ENCODE measurements around the gene PCDH8. TPM values are rescaled to one million over a fixed set of nuclear protein-coding genes. Genes with fewer than 3 reads are reported as not detected.
A peak's percentile ranks its signal among the peaks of the same experiment; 100 is the strongest.

Gene PCDH8, protein sequence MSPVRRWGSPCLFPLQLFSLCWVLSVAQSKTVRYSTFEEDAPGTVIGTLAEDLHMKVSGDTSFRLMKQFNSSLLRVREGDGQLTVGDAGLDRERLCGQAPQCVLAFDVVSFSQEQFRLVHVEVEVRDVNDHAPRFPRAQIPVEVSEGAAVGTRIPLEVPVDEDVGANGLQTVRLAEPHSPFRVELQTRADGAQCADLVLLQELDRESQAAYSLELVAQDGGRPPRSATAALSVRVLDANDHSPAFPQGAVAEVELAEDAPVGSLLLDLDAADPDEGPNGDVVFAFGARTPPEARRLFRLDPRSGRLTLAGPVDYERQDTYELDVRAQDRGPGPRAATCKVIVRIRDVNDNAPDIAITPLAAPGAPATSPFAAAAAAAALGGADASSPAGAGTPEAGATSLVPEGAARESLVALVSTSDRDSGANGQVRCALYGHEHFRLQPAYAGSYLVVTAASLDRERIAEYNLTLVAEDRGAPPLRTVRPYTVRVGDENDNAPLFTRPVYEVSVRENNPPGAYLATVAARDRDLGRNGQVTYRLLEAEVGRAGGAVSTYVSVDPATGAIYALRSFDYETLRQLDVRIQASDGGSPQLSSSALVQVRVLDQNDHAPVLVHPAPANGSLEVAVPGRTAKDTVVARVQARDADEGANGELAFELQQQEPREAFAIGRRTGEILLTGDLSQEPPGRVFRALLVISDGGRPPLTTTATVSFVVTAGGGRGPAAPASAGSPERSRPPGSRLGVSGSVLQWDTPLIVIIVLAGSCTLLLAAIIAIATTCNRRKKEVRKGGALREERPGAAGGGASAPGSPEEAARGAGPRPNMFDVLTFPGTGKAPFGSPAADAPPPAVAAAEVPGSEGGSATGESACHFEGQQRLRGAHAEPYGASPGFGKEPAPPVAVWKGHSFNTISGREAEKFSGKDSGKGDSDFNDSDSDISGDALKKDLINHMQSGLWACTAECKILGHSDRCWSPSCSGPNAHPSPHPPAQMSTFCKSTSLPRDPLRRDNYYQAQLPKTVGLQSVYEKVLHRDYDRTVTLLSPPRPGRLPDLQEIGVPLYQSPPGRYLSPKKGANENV
- polyA plus RNA-seq (2013, experiment 1 of 2), result not detected
- not detected for polyA plus RNA-seq (2013, experiment 2 of 2)

GRCh38 chr13:52848455-52849195 is at the start of gene PCDH8:
Gene PCDH8 (minus strand): TSS chr13:52848640. CDS start chr13:52848436, 204 bp downstream.
- Histone ChIP-seq H3K27ac (ENCODE audit: low read length, poor library complexity, severe bottlenecking) (no peak within 1 kb of the TSS), H3K9me3 (ENCODE audit: control insufficient read depth, low read length) (no peaks in the 10 kb centered on the region), H2AFZ (ENCODE audit: low read depth, low read length) (no peak within 1 kb of the TSS), H2BK5ac (ENCODE audit: low read depth, low read length, poor library complexity, severe bottlenecking) (no peak within 1 kb of the TSS), H3K4ac (ENCODE audit: low read depth in 1 of 2, low read length in 2 of 2) (no peak within 1 kb of the TSS), H2BK15ac (ENCODE audit: low read depth, poor library complexity, severe bottlenecking) (no peak within 1 kb of the TSS), H4K8ac (ENCODE audit: low read length) (no peak within 1 kb of the TSS), H3K36me3 (ENCODE audit: control insufficient read depth in 1 of 2, insufficient read depth in 2 of 2, low read depth in 1 of 2, low read length in 2 of 2) (peaks cover 0 to 15% of the 10 kb centered on the region in 2 experiments), H2BK120ac (ENCODE audit: low read depth, low read length) (no peak within 1 kb of the TSS), H3K79me1 (replicated peaks; ENCODE audit: low read length, poor library complexity, severe bottlenecking) (no peaks in the 10 kb centered on the region), H3K4me1 (ENCODE audit: control insufficient read depth, insufficient read depth, low read depth, low read length) (peaks cover 19% of the 10 kb centered on the region), H3K18ac (ENCODE audit: low read depth in 1 of 2, low read length in 2 of 2) (no peak within 1 kb of the TSS), H3K9ac (ENCODE audit: low read length) (no peak within 1 kb of the TSS), H2BK12ac (ENCODE audit: low read length in 2 of 2) (no peak within 1 kb of the TSS), H3K23ac (ENCODE audit: low read length in 2 of 2) (no peak within 1 kb of the TSS), H2AK5ac (ENCODE audit: low read length, severe bottlenecking) (no peak within 1 kb of the TSS), H4K91ac (ENCODE audit: low read length) (no peak within 1 kb of the TSS), H3K4me3 (ENCODE audit: insufficient read depth in 1 of 2, low read depth in 1 of 2, low read length in 2 of 2) (peak within 1 kb of the TSS in 1 of 2 experiments; percentile 21), H3K4me2 (ENCODE audit: low read length, poor library complexity, severe bottlenecking) (no peak within 1 kb of the TSS), H3K14ac (ENCODE audit: low read length in 2 of 2) (no peak within 1 kb of the TSS), H3K27me3 (ENCODE audit: control insufficient read depth in 1 of 2, insufficient read depth in 1 of 2, low read length in 2 of 2) (peaks cover 67 to 68% of the 10 kb centered on the region in 2 experiments)
- 4% methylated on average over 37 of the region's 41 CpGs for WGBS
- DNase-seq, result no peak

DNA sequence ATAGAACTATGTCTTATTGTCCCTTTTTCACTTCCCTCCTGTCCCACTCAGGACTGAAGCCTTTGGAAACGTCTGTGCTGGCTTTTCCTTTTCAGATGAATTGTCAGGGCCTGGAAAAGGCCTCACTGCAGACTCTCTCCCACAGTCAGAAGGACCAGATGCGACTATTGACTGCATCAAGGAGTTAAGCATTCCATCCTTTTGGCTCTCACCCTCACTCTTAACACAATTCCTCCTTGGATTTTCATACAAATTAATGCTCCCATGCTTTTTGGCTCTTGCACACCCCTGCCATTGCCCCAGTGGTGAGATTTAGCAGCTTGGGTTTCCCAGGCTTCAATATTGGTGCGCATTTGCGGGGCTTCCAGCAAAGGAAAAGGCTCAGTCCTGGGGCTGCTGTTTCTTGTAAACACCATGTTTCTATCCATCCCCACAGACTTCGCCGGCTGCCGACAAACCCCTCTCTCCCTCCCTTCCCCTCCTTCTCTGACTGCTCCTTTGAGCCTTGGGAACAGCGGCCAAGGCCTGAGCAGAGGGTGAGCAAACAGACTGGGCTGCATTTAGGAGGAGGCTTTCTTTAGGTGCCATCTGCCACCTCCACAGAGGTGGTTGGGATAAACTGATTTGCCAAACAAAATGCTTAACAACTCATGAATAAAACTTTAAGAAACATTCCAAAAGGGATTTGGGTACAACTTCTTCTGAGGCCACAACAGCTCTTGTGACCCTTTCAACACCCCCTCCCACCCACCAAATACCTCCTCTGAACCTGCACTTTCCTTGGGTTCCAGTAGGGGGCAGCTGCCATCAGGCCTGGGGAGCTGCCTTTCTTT is 48.6 kb upstream of the PCDH8 start:
- Histone ChIP-seq H2BK12ac (ENCODE audit: low read length in 2 of 2) (no peak overlapping the region), H2BK5ac (ENCODE audit: low read depth, low read length, poor library complexity, severe bottlenecking) (no peak overlapping the region), H3K27ac (ENCODE audit: low read length, poor library complexity, severe bottlenecking) (no peak overlapping the region), H3K4me2 (ENCODE audit: low read length, poor library complexity, severe bottlenecking) (no peak overlapping the region), H3K14ac (ENCODE audit: low read length in 2 of 2) (no peak overlapping the region), H3K36me3 (ENCODE audit: control insufficient read depth in 1 of 2, insufficient read depth in 2 of 2, low read depth in 1 of 2, low read length in 2 of 2) (no peaks in the 10 kb centered on the region), H3K18ac (ENCODE audit: low read depth in 1 of 2, low read length in 2 of 2) (no peak overlapping the region), H3K9me3 (ENCODE audit: control insufficient read depth, low read length) (no peaks in the 10 kb centered on the region), H3K4me1 (ENCODE audit: control insufficient read depth, insufficient read depth, low read depth, low read length) (no peaks in the 10 kb centered on the region), H2BK120ac (ENCODE audit: low read depth, low read length) (no peak overlapping the region), H3K79me1 (replicated peaks; ENCODE audit: low read length, poor library complexity, severe bottlenecking) (no peaks in the 10 kb centered on the region), H4K91ac (ENCODE audit: low read length) (no peak overlapping the region), H3K4me3 (ENCODE audit: insufficient read depth in 1 of 2, low read depth in 1 of 2, low read length in 2 of 2) (no peak overlapping the region), H4K8ac (ENCODE audit: low read length) (no peak overlapping the region), H2AFZ (ENCODE audit: low read depth, low read length) (no peak overlapping the region), H2AK5ac (ENCODE audit: low read length, severe bottlenecking) (no peak overlapping the region), H3K4ac (ENCODE audit: low read depth in 1 of 2, low read length in 2 of 2) (no peak overlapping the region), H2BK15ac (ENCODE audit: low read depth, poor library complexity, severe bottlenecking) (no peak overlapping the region), H3K23ac (ENCODE audit: low read length in 2 of 2) (no peak overlapping the region), H3K9ac (ENCODE audit: low read length) (no peak overlapping the region), H3K27me3 (ENCODE audit: control insufficient read depth in 1 of 2, insufficient read depth in 1 of 2, low read length in 2 of 2) (peaks cover 0 to 8% of the 10 kb centered on the region in 2 experiments)
- WGBS, result 43% methylated on average over 8 of the region's 8 CpGs
- no peak for DNase-seq

- DNase-seq, result no peak
- H3K14ac ChIP-seq (ENCODE audit: low read length in 2 of 2), result no peak overlapping the region
- no peak overlapping the region for H3K18ac ChIP-seq (ENCODE audit: low read depth in 1 of 2, low read length in 2 of 2)
Observed at GRCh38 chr13:52894413-52894812, 46.0 kb upstream of the PCDH8 start.

More at GRCh38 chr13:52894413-52894812, 46.0 kb upstream of the PCDH8 start:
- Histone ChIP-seq H2AK5ac (ENCODE audit: low read length, severe bottlenecking) (no peak overlapping the region), H2BK12ac (ENCODE audit: low read length in 2 of 2) (no peak overlapping the region), H3K79me1 (replicated peaks; ENCODE audit: low read length, poor library complexity, severe bottlenecking) (no peaks in the 10 kb centered on the region), H3K27ac (ENCODE audit: low read length, poor library complexity, severe bottlenecking) (no peak overlapping the region), H2BK5ac (ENCODE audit: low read depth, low read length, poor library complexity, severe bottlenecking) (no peak overlapping the region), H3K27me3 (ENCODE audit: control insufficient read depth in 1 of 2, insufficient read depth in 1 of 2, low read length in 2 of 2) (peaks cover 0 to 11% of the 10 kb centered on the region in 2 experiments), H3K36me3 (ENCODE audit: control insufficient read depth in 1 of 2, insufficient read depth in 2 of 2, low read depth in 1 of 2, low read length in 2 of 2) (no peaks in the 10 kb centered on the region), H3K4ac (ENCODE audit: low read depth in 1 of 2, low read length in 2 of 2) (no peak overlapping the region), H3K4me3 (ENCODE audit: insufficient read depth in 1 of 2, low read depth in 1 of 2, low read length in 2 of 2) (no peak overlapping the region), H3K4me1 (ENCODE audit: control insufficient read depth, insufficient read depth, low read depth, low read length) (no peaks in the 10 kb centered on the region), H3K9me3 (ENCODE audit: control insufficient read depth, low read length) (no peaks in the 10 kb centered on the region), H4K8ac (ENCODE audit: low read length) (no peak overlapping the region), H2BK120ac (ENCODE audit: low read depth, low read length) (no peak overlapping the region), H2AFZ (ENCODE audit: low read depth, low read length) (no peak overlapping the region), H4K91ac (ENCODE audit: low read length) (no peak overlapping the region), H3K23ac (ENCODE audit: low read length in 2 of 2) (no peak overlapping the region), H3K4me2 (ENCODE audit: low read length, poor library complexity, severe bottlenecking) (no peak overlapping the region), H2BK15ac (ENCODE audit: low read depth, poor library complexity, severe bottlenecking) (no peak overlapping the region), H3K9ac (ENCODE audit: low read length) (no peak overlapping the region)
- 75% methylated on average over 5 of the region's 5 CpGs for WGBS
